Renal cortex interstitium (tissue), 11 donors: ENCODE results near the gene DNAH8. TPM values are rescaled to one million over a fixed set of nuclear protein-coding genes. Genes with fewer than 3 reads are reported as not detected.
A peak's percentile ranks its signal among the peaks of the same experiment; 100 is the strongest.

Experiments
- DNase-seq, 11 donors: peaks; one replicate each; pipeline ENCODE4 v3.0.0-alpha.2; 2013; ENCODE audit warnings: low read depth in 9 of 11, low spot score in 4 of 11; ENCODE audit errors: extremely low read depth in 1 of 11
- polyA plus RNA-seq, 3 donors: library from polyadenylated mRNA; unstranded; fragments of 120-200 nt; gene quantifications; one replicate each; pipeline ENCODE4 v1.2.1, GENCODE V29; 2013; ENCODE audit not compliant: insufficient read length in 3 of 3

DNAH8 gene
- polyA plus RNA-seq, 3 donors, result 0.39 to 1.1 (median 0.90) TPM

GRCh38 chr6:38976801-38977500, 261.8 kb downstream of the DNAH8 start:
- no peak for DNase-seq

DNA sequence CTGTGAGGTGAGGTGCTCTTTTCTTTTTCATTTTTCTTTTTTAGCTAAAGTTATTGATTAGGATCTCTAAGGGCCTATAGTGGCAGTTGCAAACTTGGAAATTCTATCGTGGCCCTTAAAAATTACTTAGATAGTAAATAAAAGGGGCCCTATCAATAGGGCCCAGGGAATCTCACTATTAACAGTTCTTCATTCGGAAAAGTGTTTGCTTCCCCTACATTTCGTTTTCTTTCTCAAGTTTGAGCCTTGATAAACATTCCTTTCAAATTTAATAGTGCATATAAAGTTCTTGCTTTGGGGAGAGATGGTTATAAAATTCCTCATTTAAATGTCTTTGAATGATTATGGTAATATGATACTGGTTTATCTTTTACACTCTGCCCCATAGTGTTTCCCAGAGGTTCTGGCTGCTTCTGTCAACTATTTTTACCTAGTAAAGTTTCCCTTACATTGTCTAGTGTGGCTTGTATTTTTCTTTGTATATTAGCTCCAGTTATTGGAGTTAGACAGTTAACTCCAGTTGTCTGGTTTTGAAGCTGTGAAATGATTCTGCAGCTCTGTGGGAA, 263.1 kb downstream of the DNAH8 start:
- no peak for DNase-seq

- no peak for DNase-seq
Measured at GRCh38 chr6:38982470-38982869, 267.4 kb downstream of the DNAH8 start.

DNA sequence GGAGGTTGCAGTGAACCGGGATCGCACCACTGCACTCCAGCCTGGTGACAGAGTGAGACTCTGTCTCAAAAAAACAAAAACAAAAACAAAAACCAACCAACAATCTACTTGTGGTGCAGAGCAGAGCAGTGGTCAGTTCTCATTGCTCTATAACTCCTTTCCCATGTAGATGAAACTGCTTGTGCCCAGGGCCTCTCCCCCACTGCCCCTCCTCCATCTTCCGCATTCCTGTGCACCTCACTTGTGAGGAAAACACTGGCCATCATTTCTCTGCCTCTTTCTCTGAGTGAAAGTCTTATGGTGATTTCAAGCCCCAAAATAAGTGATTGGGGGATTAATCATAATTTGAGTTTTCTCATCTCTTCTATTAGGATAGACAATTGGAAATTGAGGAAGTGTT, 269.6 kb downstream of the DNAH8 start:
- DNase-seq, result no peak

GRCh38 chr6:38985839-38986238, 270.7 kb downstream of the DNAH8 start:
- no peak for DNase-seq

GRCh38 chr6:38987503-38987902, 272.4 kb downstream of the DNAH8 start:
- no peak for DNase-seq

- no peak for DNase-seq
Measured at GRCh38 chr6:38988736-38989449, 273.8 kb downstream of the DNAH8 start.

- DNase-seq, result no peak
Measured at GRCh38 chr6:38990475-38990874, 275.4 kb downstream of the DNAH8 start.

- DNase-seq, result no peak
Measured at GRCh38 chr6:38996676-38997075, 281.6 kb downstream of the DNAH8 start.

- DNase-seq, result peak in 9 of 11 donors; percentile 9 to 33 (median 23)
Measured at GRCh38 chr6:38997128-38997761, 282.1 kb downstream of the DNAH8 start.

DNA sequence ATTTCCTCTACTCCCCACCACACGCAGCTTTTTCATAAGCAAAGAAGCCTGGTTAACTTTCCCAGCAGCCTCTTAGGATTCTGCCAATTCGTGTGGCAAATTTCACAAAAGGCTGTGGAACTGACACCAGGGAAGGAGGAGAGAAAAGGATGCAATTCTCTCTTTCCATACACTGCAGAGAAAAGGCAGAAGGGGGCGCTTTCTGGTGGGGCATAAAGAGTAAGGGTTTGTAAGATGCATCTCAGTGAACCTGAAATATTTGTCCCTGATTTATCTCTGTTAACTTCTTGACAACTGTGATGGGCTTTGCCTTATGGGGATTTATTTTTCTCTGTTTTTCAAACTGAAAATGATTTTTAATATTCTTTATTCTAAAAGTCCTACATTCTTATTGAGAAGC, 288.0 kb downstream of the DNAH8 start:
- DNase-seq, result no peak

DNA sequence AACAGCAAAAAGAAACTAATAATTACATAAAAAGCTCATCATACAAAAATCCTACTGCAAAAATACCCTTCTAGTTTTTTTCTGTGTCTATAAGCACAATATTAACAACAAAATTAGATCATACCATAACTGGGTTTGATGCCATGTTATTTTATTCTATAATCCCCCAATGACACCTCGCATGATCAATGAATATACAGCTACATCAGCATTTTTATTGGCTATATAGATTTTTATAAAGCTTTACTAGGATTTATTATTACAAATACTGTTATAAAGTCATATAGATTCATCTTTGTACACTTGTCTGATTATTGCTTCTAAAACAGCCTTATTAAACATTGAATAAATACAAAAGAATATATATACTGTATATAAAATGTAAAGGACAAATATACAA, 288.4 kb downstream of the DNAH8 start:
- no peak for DNase-seq

DNA sequence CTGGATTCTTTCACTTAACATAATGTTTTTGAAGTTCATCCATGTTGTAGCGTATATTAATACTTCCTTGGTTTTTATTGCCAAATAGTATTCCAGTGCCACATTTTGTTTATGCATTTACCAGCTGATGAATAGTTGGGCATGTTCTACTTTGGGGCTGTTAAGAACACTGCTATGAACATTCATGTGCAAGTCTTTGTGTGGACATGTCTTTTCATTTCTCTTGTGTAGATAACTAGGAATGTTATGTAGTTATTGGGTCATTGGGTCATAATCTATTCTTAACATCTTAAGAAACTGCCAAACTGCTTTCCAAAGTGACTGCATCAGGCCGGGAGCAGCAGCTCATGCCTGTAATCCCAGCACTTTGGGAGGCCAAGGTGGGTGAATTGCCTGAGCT, 289.7 kb downstream of the DNAH8 start:
- no peak for DNase-seq

- no peak for DNase-seq
Measured at GRCh38 chr6:39005774-39006173, 290.7 kb downstream of the DNAH8 start.

GRCh38 chr6:39007575-39007974, 292.5 kb downstream of the DNAH8 start:
- DNase-seq, result no peak

DNA sequence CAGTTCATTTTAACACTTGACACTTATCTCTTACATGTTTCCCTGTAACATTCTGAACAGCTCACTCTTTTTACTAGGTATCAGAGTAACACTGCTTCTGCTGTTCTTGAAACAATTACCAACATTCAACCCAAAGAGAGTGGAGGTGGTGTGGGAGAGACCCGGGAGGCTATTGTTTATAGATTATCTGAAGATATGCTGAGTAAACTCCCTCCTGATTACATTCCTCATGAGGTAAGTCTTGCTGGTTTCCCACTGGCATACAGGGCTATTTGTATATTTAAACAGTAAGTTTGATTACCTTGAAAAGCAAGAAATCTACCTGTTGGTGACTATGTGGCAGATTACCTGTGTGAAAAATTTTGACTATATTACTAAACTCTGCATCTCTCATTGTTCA, 293.6 kb downstream of the DNAH8 start:
- no peak for DNase-seq

DNA sequence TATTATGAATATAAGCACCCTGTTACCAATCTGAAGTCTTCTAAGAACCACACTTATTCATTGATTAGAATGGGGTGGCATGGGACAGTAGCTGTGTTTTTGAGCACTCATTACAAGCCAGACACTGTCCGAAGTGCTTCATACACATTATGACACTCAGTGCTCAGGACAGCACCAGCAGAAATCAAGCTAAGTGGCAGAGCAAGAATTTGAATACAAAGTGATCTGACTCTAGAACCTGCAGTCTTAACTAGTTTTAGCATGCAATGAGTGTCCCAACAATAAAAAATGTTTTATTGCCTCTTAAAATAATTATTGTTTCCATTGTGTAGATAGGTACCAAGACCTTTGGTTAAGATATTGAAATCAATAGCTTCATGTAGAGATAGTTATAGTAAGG, 294.4 kb downstream of the DNAH8 start:
- DNase-seq, result no peak

- no peak for DNase-seq
Measured at GRCh38 chr6:39016839-39017546, 301.9 kb downstream of the DNAH8 start.

- DNase-seq, result no peak
Measured at GRCh38 chr6:39017547-39017880, 302.4 kb downstream of the DNAH8 start.

- no peak for DNase-seq
Measured at GRCh38 chr6:39018103-39018502, 303.0 kb downstream of the DNAH8 start.
